ENCODE results near the gene PLEKHG3.

Gene PLEKHG3

DNA sequence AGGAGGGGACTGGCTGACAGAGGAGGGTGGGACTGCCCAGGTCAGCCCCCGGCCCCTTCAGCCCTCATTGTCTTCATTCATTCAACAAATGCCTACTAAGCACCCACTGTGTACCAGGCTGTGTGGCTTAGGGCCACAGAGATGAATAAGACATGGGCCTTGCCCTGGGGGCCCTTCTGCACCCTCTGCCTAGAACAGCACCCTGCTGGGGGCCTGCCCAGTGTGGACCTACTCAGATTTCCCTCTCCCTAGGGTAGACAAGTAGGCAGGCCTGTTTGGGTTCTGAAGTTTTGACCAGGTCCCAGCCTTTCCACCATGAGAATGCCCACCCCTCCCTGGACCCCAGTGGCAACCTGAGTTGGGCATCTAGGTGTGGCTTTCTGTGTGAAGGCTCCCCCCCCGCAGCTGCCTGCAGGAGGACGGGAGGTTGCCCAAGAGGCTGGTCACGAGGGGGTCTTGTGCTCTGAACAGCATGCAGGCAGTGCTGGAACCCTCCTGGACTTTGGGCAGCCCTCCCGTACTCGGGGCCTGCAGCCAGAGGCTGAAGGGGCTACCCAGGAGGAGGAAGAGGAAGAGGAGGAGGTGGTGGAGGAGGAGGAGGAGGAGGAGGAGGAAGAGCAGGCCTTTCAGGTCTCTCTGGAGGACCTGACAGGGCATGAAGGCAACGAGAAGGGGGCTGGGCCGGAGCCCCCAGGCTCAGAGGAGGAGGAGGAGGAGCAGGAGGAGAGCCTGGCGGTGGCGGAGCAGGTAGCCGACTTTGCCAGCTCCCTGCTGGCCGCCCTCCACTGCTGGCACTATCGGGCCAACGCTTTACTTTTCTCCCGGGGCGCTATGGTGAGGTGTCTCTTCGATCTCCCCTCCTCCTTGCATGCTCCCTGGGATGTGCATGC is 33.4 kb downstream of the PLEKHG3 start:
- Histone ChIP-seq H3K27me3 (ENCODE audit: insufficient read depth, low read length, poor library complexity, severe bottlenecking) (no peaks in the 10 kb centered on the region), H3K9me2 (replicated peaks; ENCODE audit: low read depth, low read length) (no peaks in the 10 kb centered on the region), H3K4me3 (ENCODE audit: low read length, poor library complexity, severe bottlenecking) (no peak overlapping the region), H3K4me2 (ENCODE audit: low read depth, low read length, poor library complexity, severe bottlenecking) (no peak overlapping the region), H2AFZ (ENCODE audit: low read length) (no peak overlapping the region), H3K4me1 (ENCODE audit: insufficient read depth, low read length, poor library complexity, severe bottlenecking) (peaks cover 8% of the 10 kb centered on the region), H3K79me2 (ENCODE audit: insufficient read depth, low read length) (no peaks in the 10 kb centered on the region), H3K9me3 (ENCODE audit: insufficient read depth, low read depth, low read length) (no peaks in the 10 kb centered on the region), H3K36me3 (ENCODE audit: insufficient read depth, low read length) (peaks cover 70% of the 10 kb centered on the region; the same call in 1 of the 2 replicates), H4K20me1 (ENCODE audit: insufficient read depth, low read length, poor library complexity, severe bottlenecking) (no peaks in the 10 kb centered on the region), H3F3A (ENCODE audit: low read depth) (no peaks in the 10 kb centered on the region), H3K9ac (ENCODE audit: low read depth, low read length, poor library complexity, severe bottlenecking) (no peak overlapping the region)
- TF ChIP-seq, protein P1, sequence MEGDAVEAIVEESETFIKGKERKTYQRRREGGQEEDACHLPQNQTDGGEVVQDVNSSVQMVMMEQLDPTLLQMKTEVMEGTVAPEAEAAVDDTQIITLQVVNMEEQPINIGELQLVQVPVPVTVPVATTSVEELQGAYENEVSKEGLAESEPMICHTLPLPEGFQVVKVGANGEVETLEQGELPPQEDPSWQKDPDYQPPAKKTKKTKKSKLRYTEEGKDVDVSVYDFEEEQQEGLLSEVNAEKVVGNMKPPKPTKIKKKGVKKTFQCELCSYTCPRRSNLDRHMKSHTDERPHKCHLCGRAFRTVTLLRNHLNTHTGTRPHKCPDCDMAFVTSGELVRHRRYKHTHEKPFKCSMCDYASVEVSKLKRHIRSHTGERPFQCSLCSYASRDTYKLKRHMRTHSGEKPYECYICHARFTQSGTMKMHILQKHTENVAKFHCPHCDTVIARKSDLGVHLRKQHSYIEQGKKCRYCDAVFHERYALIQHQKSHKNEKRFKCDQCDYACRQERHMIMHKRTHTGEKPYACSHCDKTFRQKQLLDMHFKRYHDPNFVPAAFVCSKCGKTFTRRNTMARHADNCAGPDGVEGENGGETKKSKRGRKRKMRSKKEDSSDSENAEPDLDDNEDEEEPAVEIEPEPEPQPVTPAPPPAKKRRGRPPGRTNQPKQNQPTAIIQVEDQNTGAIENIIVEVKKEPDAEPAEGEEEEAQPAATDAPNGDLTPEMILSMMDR (conservative IDR thresholded peaks at IDR 0.05; ENCODE audit: low read length), result no peak
- TF ChIP-seq EZH2phosphoT487 (IDR thresholded peaks at IDR 0.05; ENCODE audit: borderline replicate concordance), result no peak

DNA sequence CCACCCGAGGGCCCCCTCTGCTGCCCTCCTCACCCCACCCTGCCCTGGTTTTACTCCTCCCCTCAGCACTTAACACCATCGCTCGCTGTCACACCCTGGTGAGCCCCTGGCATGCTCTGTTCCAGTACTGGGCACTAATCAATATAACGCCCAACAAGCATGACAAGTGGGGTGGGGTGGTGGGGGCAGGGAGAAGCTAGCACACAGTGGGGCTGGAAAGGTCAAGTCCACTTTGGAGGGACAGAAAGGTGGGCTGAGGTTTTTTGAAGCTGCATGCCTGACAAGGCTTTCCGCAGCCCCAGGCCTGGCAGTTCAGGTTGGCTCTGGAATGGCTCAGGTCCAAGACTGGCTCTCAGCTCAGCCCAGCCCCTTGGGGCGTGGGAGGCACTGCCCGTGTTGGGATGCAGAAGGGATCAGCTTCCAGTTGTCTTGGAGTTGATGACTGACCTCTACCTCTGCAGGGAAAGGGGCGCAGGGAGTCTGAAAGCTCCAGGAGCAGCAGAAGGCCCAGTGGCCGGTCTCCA is 34.1 kb downstream of the PLEKHG3 start:
- H3K79me2 ChIP-seq (ENCODE audit: insufficient read depth, low read length), result no peaks in the 10 kb centered on the region
- peaks cover 71% of the 10 kb centered on the region; the same call in 1 of the 2 replicates for H3K36me3 ChIP-seq (ENCODE audit: insufficient read depth, low read length)
- no peaks in the 10 kb centered on the region for H3F3A ChIP-seq (ENCODE audit: low read depth)
- H4K20me1 ChIP-seq (ENCODE audit: insufficient read depth, low read length, poor library complexity, severe bottlenecking), result no peaks in the 10 kb centered on the region
- H3K9me3 ChIP-seq (ENCODE audit: insufficient read depth, low read depth, low read length), result no peaks in the 10 kb centered on the region
- H3K4me2 ChIP-seq (ENCODE audit: low read depth, low read length, poor library complexity, severe bottlenecking), result no peak overlapping the region
- H3K9ac ChIP-seq (ENCODE audit: low read depth, low read length, poor library complexity, severe bottlenecking), result no peak overlapping the region
- H3K4me1 ChIP-seq (ENCODE audit: insufficient read depth, low read length, poor library complexity, severe bottlenecking), result peaks cover 8% of the 10 kb centered on the region
- H3K9me2 ChIP-seq (replicated peaks; ENCODE audit: low read depth, low read length), result no peaks in the 10 kb centered on the region
- H2AFZ ChIP-seq (ENCODE audit: low read length), result no peak overlapping the region
- H3K27me3 ChIP-seq (ENCODE audit: insufficient read depth, low read length, poor library complexity, severe bottlenecking), result no peaks in the 10 kb centered on the region
- no peak for TF ChIP-seq EZH2phosphoT487 (IDR thresholded peaks at IDR 0.05; ENCODE audit: borderline replicate concordance)
- TF ChIP-seq, protein P1 (conservative IDR thresholded peaks at IDR 0.05; ENCODE audit: low read length), result no peak
- H3K4me3 ChIP-seq (ENCODE audit: low read length, poor library complexity, severe bottlenecking), result no peak overlapping the region

DNA sequence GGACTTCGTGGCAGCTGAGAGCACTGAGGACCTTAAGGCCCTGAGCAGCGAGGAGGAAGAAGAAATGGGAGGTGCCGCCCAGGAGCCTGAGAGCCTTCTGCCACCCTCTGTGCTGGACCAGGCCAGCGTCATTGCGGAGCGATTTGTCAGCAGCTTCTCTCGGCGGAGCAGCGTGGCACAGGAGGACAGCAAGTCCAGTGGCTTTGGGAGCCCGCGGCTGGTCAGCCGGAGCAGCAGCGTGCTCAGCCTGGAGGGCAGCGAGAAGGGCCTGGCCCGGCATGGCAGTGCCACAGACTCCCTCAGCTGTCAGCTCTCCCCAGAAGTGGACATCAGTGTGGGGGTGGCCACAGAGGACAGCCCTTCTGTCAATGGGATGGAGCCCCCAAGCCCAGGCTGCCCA is 37.0 kb downstream of the PLEKHG3 start:
- Histone ChIP-seq H3K79me2 (ENCODE audit: insufficient read depth, low read length) (no peaks in the 10 kb centered on the region), H3K9ac (ENCODE audit: low read depth, low read length, poor library complexity, severe bottlenecking) (no peak overlapping the region), H3K4me3 (ENCODE audit: low read length, poor library complexity, severe bottlenecking) (no peak overlapping the region), H4K20me1 (ENCODE audit: insufficient read depth, low read length, poor library complexity, severe bottlenecking) (no peaks in the 10 kb centered on the region), H3K27me3 (ENCODE audit: insufficient read depth, low read length, poor library complexity, severe bottlenecking) (no peaks in the 10 kb centered on the region), H2AFZ (ENCODE audit: low read length) (no peak overlapping the region), H3K9me2 (replicated peaks; ENCODE audit: low read depth, low read length) (no peaks in the 10 kb centered on the region), H3K4me1 (ENCODE audit: insufficient read depth, low read length, poor library complexity, severe bottlenecking) (no peaks in the 10 kb centered on the region), H3K9me3 (ENCODE audit: insufficient read depth, low read depth, low read length) (no peaks in the 10 kb centered on the region), H3K36me3 (ENCODE audit: insufficient read depth, low read length) (peaks cover 78% of the 10 kb centered on the region; the same call in 1 of the 2 replicates), H3K4me2 (ENCODE audit: low read depth, low read length, poor library complexity, severe bottlenecking) (no peak overlapping the region), H3F3A (ENCODE audit: low read depth) (no peaks in the 10 kb centered on the region)
- TF ChIP-seq, protein P1 (conservative IDR thresholded peaks at IDR 0.05; ENCODE audit: low read length), result no peak
- no peak for TF ChIP-seq EZH2phosphoT487 (IDR thresholded peaks at IDR 0.05; ENCODE audit: borderline replicate concordance)

Data from Loucy (cell line).